ENCODE results near the gene ABCC11. TPM values are rescaled to one million over a fixed set of nuclear protein-coding genes. Genes with fewer than 3 reads are reported as not detected.
"Not testable (repeated sequence)": the region's sequence is repeated elsewhere in the genome, so short reads cannot be mapped to it uniquely, and the experiment has no call there.

Gene ABCC11
- total RNA-seq, 4 donors from 2014 or later = 0.13 to 1.4 (median 0.36) TPM

GRCh38 chr16:48168075-48168474, 79.3 kb downstream of the ABCC11 start:
- 61% methylated on average over 1 of the region's 1 CpG for WGBS

GRCh38 chr16:48166617-48167016, 80.7 kb downstream of the ABCC11 start:
- H3K36me3 ChIP-seq; H3K9me3 ChIP-seq; H3K27me3 ChIP-seq; H3K4me3 ChIP-seq; H3K4me1 ChIP-seq; DNase-seq (ENCODE audit: low spot score in 2 of 2); H3K27ac ChIP-seq: not testable (repeated sequence)
- 89% methylated on average over 5 of the region's 5 CpGs for WGBS

More at GRCh38 chr16:48168075-48168474, 79.3 kb downstream of the ABCC11 start:
- TF ChIP-seq POLR2AphosphoS5 (IDR thresholded peaks at IDR 0.05) = no peak
- no peak for TF ChIP-seq CTCF (IDR thresholded peaks at IDR 0.05)
- no peak for TF ChIP-seq POLR2A (IDR thresholded peaks at IDR 0.05)
- TF ChIP-seq EP300 (IDR thresholded peaks at IDR 0.05) = no peak
- no peak for DNase-seq (ENCODE audit: low spot score in 2 of 2)
- H3K4me1 ChIP-seq = peaks cover 6% of the 10 kb centered on the region
- no peaks in the 10 kb centered on the region for H3K9me3 ChIP-seq
- H3K27me3 ChIP-seq = no peaks in the 10 kb centered on the region
- no peak overlapping the region for H3K4me3 ChIP-seq
- no peaks in the 10 kb centered on the region for H3K36me3 ChIP-seq
- H3K27ac ChIP-seq = no peak overlapping the region

GRCh38 chr16:48165961-48166578, 81.3 kb downstream of the ABCC11 start:
- no peaks in the 10 kb centered on the region for H3K27me3 ChIP-seq
- no peaks in the 10 kb centered on the region for H3K36me3 ChIP-seq
- 75% methylated on average over 4 of the region's 4 CpGs for WGBS
- no peak overlapping the region for H3K27ac ChIP-seq
- peaks cover 6% of the 10 kb centered on the region for H3K4me1 ChIP-seq
- no peak for TF ChIP-seq EP300 (IDR thresholded peaks at IDR 0.05)
- TF ChIP-seq POLR2A (IDR thresholded peaks at IDR 0.05) = no peak
- no peak for TF ChIP-seq CTCF (IDR thresholded peaks at IDR 0.05)
- TF ChIP-seq POLR2AphosphoS5 (IDR thresholded peaks at IDR 0.05) = no peak
- DNase-seq (ENCODE audit: low spot score in 2 of 2) = no peak
- no peaks in the 10 kb centered on the region for H3K9me3 ChIP-seq
- no peak overlapping the region for H3K4me3 ChIP-seq

- Histone ChIP-seq H3K4me3 (no peak overlapping the region), H3K4me1 (peaks cover 6% of the 10 kb centered on the region), H3K36me3 (no peaks in the 10 kb centered on the region), H3K27me3 (no peaks in the 10 kb centered on the region), H3K9me3 (no peaks in the 10 kb centered on the region), H3K27ac (no peak overlapping the region)
- 29% methylated on average over 16 of the region's 16 CpGs for WGBS
- peak; percentile 74 to 86 for DNase-seq (ENCODE audit: low spot score in 2 of 2)
- no peak for TF ChIP-seq EP300 (IDR thresholded peaks at IDR 0.05)
- TF ChIP-seq CTCF (IDR thresholded peaks at IDR 0.05) = peak; percentile 41 to 78
Measured at GRCh38 chr16:48164907-48165715, 82.2 kb downstream of the ABCC11 start.

GRCh38 chr16:48162839-48163410, 84.4 kb downstream of the ABCC11 start:
- 86% methylated on average over 7 of the region's 9 CpGs for WGBS
- Histone ChIP-seq H3K27ac (no peak overlapping the region), H3K9me3 (no peaks in the 10 kb centered on the region), H3K4me3 (no peak overlapping the region), H3K27me3 (no peaks in the 10 kb centered on the region), H3K4me1 (peaks cover 6% of the 10 kb centered on the region), H3K36me3 (no peaks in the 10 kb centered on the region)
- no peak for TF ChIP-seq EP300 (IDR thresholded peaks at IDR 0.05)
- no peak for TF ChIP-seq POLR2AphosphoS5 (IDR thresholded peaks at IDR 0.05)
- TF ChIP-seq POLR2A (IDR thresholded peaks at IDR 0.05) = no peak
- TF ChIP-seq CTCF (IDR thresholded peaks at IDR 0.05) = no peak
- peak in 1 of 2 donors; percentile 44 for DNase-seq (ENCODE audit: low spot score in 2 of 2)

Measured in suprapubic skin (tissue), 4 donors.